Lung (tissue), 12 donors: Measurements from ENCODE around the gene VAPB. TPM values are rescaled to one million over a fixed set of nuclear protein-coding genes. Genes with fewer than 3 reads are reported as not detected.

Experiments used
- ATAC-seq: fragments of 200-7000 bp; cut with Tn5 transposase; one replicate; pipeline ENCODE4 v1.9.1; 2020; ENCODE audit warnings: moderate number of reproducible peaks; ENCODE audit not compliant: insufficient read depth, low FRiP score
- DNase-seq, 3 donors: peaks; one replicate each; pipeline ENCODE4 v3.0.0-alpha.2; 2013 to 2017
- H3K27ac ChIP-seq, 2 donors: one replicate each; pipeline ENCODE4 v1.5.1; 2013; ENCODE audit warnings: mild to moderate bottlenecking in 2 of 2, moderate library complexity in 2 of 2, control low read depth in 1 of 2, inconsistent platforms in 1 of 2, low read depth in 1 of 2, low read length in 1 of 2
- H3K27me3 ChIP-seq, 3 donors: one replicate each; pipeline ENCODE4 v1.5.1; 2013; ENCODE audit warnings: low read length in 2 of 3; ENCODE audit not compliant: control insufficient read depth in 3 of 3, insufficient read depth in 3 of 3
- H3K36me3 ChIP-seq, 4 donors: one replicate each; pipeline ENCODE4 v1.5.1; 2013; ENCODE audit warnings: low read length in 4 of 4, mild to moderate bottlenecking in 1 of 4, moderate library complexity in 1 of 4; ENCODE audit not compliant: control insufficient read depth in 4 of 4, insufficient read depth in 4 of 4
- H3K4me1 ChIP-seq, 5 donors: one replicate each; pipeline ENCODE4 v1.5.1; 2013; ENCODE audit warnings: low read length in 5 of 5, mild to moderate bottlenecking in 2 of 5, moderate library complexity in 1 of 5; ENCODE audit not compliant: control insufficient read depth in 5 of 5, insufficient read depth in 5 of 5
- H3K4me3 ChIP-seq: one replicate; pipeline ENCODE4 v1.5.1; 2013; ENCODE audit warnings: mild to moderate bottlenecking, control low read depth, moderate library complexity
- H3K9ac ChIP-seq, 2 donors: one replicate each; pipeline ENCODE4 v1.5.1; 2013; ENCODE audit warnings: low read length in 2 of 2, control low read depth in 1 of 2; ENCODE audit not compliant: insufficient read depth in 1 of 2
- H3K9me3 ChIP-seq, 4 donors: one replicate each; pipeline ENCODE4 v1.5.1; 2013; ENCODE audit warnings: low read length in 3 of 4, mild to moderate bottlenecking in 1 of 4, moderate library complexity in 1 of 4; ENCODE audit not compliant: control insufficient read depth in 4 of 4, insufficient read depth in 3 of 4
- CTCF ChIP-seq: IDR thresholded peaks from 2 replicates; pipeline ENCODE4 v1.5.1; 2012; ENCODE audit warnings: mild to moderate bottlenecking; ENCODE audit errors: control extremely low read depth, extremely low read depth
- WGBS, 2 donors: extraction: QIAGEN DNeasy Blood & Tissue Kit; methylation state at CpG; one replicate each; pipeline ENCODE4 v1.1.7; 2013; 5-methylcytosine and 5-hydroxymethylcytosine counted together
- polyA plus RNA-seq, 2 donors: library from polyadenylated mRNA; stranded (reverse); fragments of 200-250 nt; gene quantifications; one replicate each; pipeline ENCODE4 v1.2.1, GENCODE V29; 2013
- total RNA-seq, 2 donors: library from RNA; depleted of rRNA in 1 of 2; stranded (reverse); fragments of >200 nt in 1 of 2; gene quantifications; one replicate each; pipeline ENCODE4 v1.2.1, GENCODE V29; 2014 to 2021
- donor health status: control.
- donor health status: control.
- donor health status: Bipolar disorder and iron deficiency.
- donor health status: healthy.
- donor health status: DM: yes; HTN: yes; CAD: no.

VAPB gene
- total and polyA plus RNA-seq, 4 donors = 21.3 to 44.7 (median 24.1) TPM

- Histone ChIP-seq H3K36me3 (no peaks in the 10 kb centered on the region), H3K27ac (no peak overlapping the region), H3K4me3 (no peak overlapping the region), H3K9me3 (peaks cover 0 to 12% (median 6%) of the 10 kb centered on the region in 4 donors), H3K4me1 (peaks cover 0 to 5% (median 0%) of the 10 kb centered on the region in 5 donors), H3K27me3 (no peaks in the 10 kb centered on the region), H3K9ac (no peak overlapping the region)
- 79 to 88% methylated on average over 3 of the region's 3 CpGs for WGBS, 2 donors
- ATAC-seq = no peak
- DNase-seq = no peak
- TF ChIP-seq CTCF = no peak
Measured at GRCh38 chr20:58478141-58478805, 89.2 kb downstream of the VAPB start.

GRCh38 chr20:58479726-58480440 lies 90.9 kb downstream of the VAPB start:
- H3K9ac ChIP-seq = no peak overlapping the region
- H3K27ac ChIP-seq = no peak overlapping the region
- H3K27me3 ChIP-seq = no peaks in the 10 kb centered on the region
- H3K4me3 ChIP-seq = no peak overlapping the region
- WGBS, 2 donors = 84 to 85% methylated on average over 9 of the region's 9 CpGs
- ATAC-seq (no peak), DNase-seq (no peak)
- TF ChIP-seq CTCF = no peak
- no peaks in the 10 kb centered on the region for H3K36me3 ChIP-seq
- H3K4me1 ChIP-seq = peaks cover 0 to 3% (median 0%) of the 10 kb centered on the region in 5 donors
- H3K9me3 ChIP-seq = peaks cover 0 to 12% (median 6%) of the 10 kb centered on the region in 4 donors

GRCh38 chr20:58480551-58481336 lies 91.7 kb downstream of the VAPB start:
- Histone ChIP-seq H3K27me3 (no peaks in the 10 kb centered on the region), H3K9ac (no peak overlapping the region), H3K36me3 (no peaks in the 10 kb centered on the region), H3K27ac (no peak overlapping the region), H3K9me3 (peaks cover 0 to 12% (median 6%) of the 10 kb centered on the region in 4 donors), H3K4me1 (peaks cover 0 to 8% (median 1%) of the 10 kb centered on the region in 5 donors), H3K4me3 (no peak overlapping the region)
- DNase-seq (no peak), ATAC-seq (no peak)
- whole genome bisulfite sequencing, 2 donors = 80 to 84% methylated on average over 16 of the region's 16 CpGs
- no peak for TF ChIP-seq CTCF
